Vagina (tissue), 2 donors: ENCODE measurements around the gene EWSR1.

Experiments used
- POLR2A ChIP-seq, 2 donors: fragments of 450-650 bp; IDR thresholded peaks; one replicate each; pipeline ENCODE4 v1.6.1; 2017; ENCODE audit warnings: antibody characterized with exemption in 2 of 2, mild to moderate bottlenecking in 2 of 2, moderate library complexity in 2 of 2
- POLR2AphosphoS5 ChIP-seq, 2 donors: sonication (generic); formaldehyde crosslinking; IDR thresholded peaks; one replicate each; pipeline ENCODE4 v1.9.0; 2017; ENCODE audit warnings: antibody characterized with exemption in 2 of 2, mild to moderate bottlenecking in 2 of 2, low read depth in 1 of 2; ENCODE audit not compliant: insufficient read depth in 1 of 2
- TF ChIP-seq, protein P1 (sequence below), 3 experiments: fragments of 450-650 bp in 2 of 3; fragments of 200-600 bp in 1 of 3; sonication (generic) in 1 of 3; IDR thresholded peaks; one replicate each; pipeline ENCODE4 v1.5.1; 2017 to 2019; ENCODE audit warnings: antibody characterized with exemption in 3 of 3, mild to moderate bottlenecking in 2 of 3, moderate library complexity in 2 of 3

DNA sequence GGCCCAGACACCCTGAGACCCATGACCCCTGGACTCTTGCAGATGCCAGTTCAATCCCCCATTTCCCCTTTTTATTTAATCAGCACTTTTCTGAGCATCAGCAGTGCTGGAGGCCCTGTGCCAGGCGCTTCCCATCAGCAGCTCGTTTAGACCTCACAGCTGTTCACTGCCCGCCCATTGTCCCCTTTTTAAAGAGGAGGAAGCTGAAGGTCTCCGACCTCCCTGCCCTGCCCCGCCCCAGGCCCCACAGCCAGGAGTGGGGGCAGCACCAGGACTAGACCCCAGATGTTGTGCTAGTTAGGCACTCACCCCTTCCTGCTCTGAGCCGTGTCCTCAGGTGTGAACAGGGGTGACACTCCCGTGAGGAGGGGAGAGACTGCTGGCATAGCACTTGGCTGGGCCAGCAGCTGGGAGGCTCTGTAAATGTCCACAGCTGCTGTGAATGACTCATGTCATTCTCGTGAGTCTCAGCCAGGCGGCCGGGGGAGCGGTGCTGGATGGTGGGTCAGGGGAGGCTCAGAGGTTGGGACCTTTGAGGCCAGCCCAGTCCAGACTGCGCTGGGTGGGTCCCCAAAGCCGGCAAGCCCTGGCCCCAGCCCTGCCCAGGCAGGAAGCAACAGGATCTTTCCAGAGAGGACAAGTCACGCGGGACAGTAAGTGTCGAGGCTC lies 42.5 kb upstream of the EWSR1 start:
- TF ChIP-seq, protein P1, sequence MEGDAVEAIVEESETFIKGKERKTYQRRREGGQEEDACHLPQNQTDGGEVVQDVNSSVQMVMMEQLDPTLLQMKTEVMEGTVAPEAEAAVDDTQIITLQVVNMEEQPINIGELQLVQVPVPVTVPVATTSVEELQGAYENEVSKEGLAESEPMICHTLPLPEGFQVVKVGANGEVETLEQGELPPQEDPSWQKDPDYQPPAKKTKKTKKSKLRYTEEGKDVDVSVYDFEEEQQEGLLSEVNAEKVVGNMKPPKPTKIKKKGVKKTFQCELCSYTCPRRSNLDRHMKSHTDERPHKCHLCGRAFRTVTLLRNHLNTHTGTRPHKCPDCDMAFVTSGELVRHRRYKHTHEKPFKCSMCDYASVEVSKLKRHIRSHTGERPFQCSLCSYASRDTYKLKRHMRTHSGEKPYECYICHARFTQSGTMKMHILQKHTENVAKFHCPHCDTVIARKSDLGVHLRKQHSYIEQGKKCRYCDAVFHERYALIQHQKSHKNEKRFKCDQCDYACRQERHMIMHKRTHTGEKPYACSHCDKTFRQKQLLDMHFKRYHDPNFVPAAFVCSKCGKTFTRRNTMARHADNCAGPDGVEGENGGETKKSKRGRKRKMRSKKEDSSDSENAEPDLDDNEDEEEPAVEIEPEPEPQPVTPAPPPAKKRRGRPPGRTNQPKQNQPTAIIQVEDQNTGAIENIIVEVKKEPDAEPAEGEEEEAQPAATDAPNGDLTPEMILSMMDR (IDR thresholded peaks at IDR 0.05), result no peak
- TF ChIP-seq POLR2AphosphoS5 (IDR thresholded peaks at IDR 0.05; ENCODE audit: insufficient read depth in 1 of 2, low read depth in 1 of 2) (peak in 1 of 2 donors; percentile 85), POLR2A (IDR thresholded peaks at IDR 0.05) (no peak)
